Keratinocyte (primary cell): ENCODE results near the gene ARMC6.

Experiments
- CTCF ChIP-seq, 3 experiments: IDR thresholded peaks in 1 of 3; conservative IDR thresholded peaks in 1 of 3; optimal IDR thresholded peaks in 1 of 3; 2 replicates in 2 of 3; 3 replicates in 1 of 3; pipeline versions ENCODE3 to v1.5.1; 2011; ENCODE audit warnings: low read length in 3 of 3, mild to moderate bottlenecking in 3 of 3, moderate library complexity in 2 of 3, control low read depth in 1 of 3, inconsistent platforms in 1 of 3; ENCODE audit not compliant: insufficient read depth in 2 of 3; ENCODE audit errors: extremely low read depth in 1 of 3
- EZH2 ChIP-seq: IDR thresholded peaks from one replicate; pipeline ENCODE4 v1.6.1; 2012; ENCODE audit warnings: inconsistent platforms, mild to moderate bottlenecking, low read length, moderate library complexity

- TF ChIP-seq CTCF (optimal IDR thresholded peaks at IDR 0.05 in 1 of 3, IDR thresholded peaks at IDR 0.05 in 1 of 3, conservative IDR thresholded peaks at IDR 0.05 in 1 of 3; ENCODE audit: extremely low read depth in 1 of 3, insufficient read depth in 2 of 3, low read length in 3 of 3) (no peak), EZH2 (no peak)
These were observed 48.1 kb upstream of the ARMC6 start for GRCh38 chr19:18985257-18985656.
